Renal cortical epithelial cell (primary cell): ENCODE results near the gene ZCWPW1. TPM values are rescaled to one million over a fixed set of nuclear protein-coding genes. Genes with fewer than 3 reads are reported as not detected.
"Not testable (repeated sequence)": the region's sequence is repeated elsewhere in the genome, so short reads cannot be mapped to it uniquely, and the experiment has no call there.

ENCODE experiments used
- DNase-seq: peaks from one replicate; pipeline ENCODE4 v3.0.0-alpha.2; 2011; ENCODE audit warnings: low read depth
- total RNA-seq: library from RNA; depleted of rRNA; stranded (reverse); fragments of >200 nt; gene quantifications from 2 replicates; pipeline ENCODE4 v1.2.3, GENCODE V29; 2014

Gene ZCWPW1
- total RNA-seq, 1 donor from 2014 or later, result 2.8 TPM

DNA sequence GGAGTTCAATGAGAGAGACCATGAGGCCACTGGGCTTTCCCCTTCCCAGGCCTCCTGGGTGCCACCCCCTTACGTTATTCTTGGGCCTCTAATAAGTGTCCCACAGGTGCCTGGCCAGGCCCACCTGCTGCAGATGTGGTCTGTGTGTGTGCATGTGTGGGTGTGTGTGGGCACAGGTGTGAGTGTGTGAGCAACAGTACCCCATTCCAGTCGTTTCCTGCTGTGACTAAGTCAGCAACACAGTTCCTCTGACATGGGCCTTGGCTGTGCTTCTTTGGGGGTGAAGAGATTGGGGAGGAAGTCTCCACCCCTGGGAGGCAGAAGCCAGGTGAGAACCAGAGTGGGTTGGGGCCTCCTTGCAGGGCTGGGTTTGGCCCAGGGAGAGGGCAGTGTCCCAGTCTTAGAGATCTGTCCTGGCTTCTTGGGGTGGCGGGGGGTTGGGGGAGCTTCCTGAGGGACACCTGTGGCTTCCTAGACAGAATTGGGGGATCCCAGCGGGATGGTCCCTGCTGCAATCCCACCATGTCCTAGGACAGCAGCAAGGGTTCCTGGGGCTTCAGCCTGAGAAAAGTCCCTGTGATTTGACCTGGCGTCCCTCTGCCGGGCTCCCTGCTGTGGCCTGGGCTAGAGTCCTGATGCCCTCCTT is 74.7 kb downstream of the ZCWPW1 start:
- DNase-seq, result no peak

DNA sequence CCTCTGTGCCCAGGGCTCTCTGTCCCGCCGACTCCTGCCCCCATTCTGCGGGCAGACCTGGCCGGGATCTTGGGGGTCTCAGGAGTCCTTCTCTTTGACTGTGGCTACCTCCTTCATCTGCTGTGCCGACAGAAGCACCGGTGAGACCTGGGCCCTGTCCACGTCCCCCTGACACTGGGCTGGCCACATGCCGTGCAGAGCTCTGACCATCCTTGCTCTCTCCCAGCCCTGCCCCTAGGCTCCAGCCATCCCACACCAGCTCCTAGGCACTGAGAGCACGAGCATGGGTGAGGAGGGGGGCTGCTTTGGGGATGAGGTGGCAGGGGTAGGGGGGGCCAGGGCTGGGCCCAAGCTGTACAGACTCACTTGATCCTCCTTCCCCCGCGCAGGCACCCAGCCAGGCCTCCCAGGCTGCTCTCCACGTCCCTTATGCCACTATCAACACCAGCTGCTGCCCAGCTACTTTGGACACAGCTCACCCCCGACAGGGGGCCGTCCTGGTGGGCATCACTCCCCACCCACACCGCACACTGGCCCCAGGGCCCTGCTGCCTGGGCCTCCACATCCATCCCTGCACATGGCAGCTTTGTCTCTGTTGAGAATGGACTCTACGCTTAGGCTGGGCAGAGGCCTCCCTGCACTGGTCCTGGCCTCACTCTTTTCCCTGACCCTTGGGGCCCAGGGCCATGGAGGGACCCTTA is 75.4 kb downstream of the ZCWPW1 start:
- DNase-seq, result no peak

DNA sequence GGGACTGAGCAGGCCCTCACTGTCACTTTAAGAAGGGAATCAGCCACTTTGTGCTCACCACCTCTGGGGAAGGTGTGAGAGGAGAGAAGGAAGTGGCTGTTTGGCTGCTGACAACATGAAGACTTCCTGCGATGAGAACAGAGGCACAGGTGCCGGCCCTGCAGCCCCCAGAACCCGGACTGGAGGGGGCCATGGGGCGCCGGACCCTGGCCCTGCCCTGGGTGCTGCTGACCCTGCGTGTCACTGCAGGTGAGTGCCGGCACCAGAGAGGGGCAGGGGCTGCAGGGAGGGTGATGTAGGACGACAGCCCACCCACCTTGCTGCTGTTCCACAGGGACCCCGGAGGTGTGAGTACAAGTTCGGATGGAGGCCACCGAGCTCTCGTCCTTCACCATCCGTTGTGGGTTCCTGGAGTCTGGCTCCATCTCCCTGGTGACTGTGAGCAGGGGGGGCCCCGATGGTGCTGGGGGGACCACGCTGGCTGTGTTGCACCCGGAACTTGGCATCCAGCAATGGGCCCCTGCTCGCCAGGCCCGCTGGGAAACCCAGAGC is 76.2 kb downstream of the ZCWPW1 start:
- not testable (repeated sequence) for DNase-seq

DNA sequence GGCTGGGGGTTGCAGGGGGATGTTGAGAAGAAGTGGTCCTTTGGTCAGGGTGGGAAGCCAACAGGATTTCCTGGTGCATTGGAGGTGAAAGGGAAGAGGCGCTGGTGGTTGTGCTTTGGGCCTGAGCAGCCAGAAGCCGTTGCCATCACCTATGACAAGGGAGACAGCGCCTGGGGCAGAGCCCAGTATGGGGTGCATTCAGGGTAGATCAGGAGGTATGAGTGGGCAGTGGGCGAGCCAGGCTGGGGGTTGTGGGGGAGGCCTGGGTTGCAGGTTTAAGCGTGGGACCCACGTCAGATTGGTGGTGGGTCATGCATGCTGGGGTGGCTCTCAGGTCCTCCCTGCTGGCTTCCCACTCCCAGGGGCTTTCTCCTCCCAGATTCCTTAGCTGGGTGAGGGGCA is 76.8 kb downstream of the ZCWPW1 start:
- DNase-seq, result no peak

Other genes starting within 250 kb of the ZCWPW1 start
- not detected in 2 replicates for gene PVRIG, start 208.8 kb downstream of the ZCWPW1 start, total RNA-seq
- 0.05 TPM in 1 of 2 replicates, not detected in the other for gene SPDYE3, start 121.0 kb downstream of the ZCWPW1 start, total RNA-seq
- gene PILRB, start 70.6 kb downstream of the ZCWPW1 start, total RNA-seq, result 7.1 and 17.6 TPM in 2 replicates
- gene PILRA, start 55.2 kb downstream of the ZCWPW1 start, total RNA-seq, result 0.35 and 2.0 TPM in 2 replicates
- gene MEPCE, start 1.1 kb upstream of the ZCWPW1 start, total RNA-seq, result 18.2 and 28.2 TPM in 2 replicates
- gene PPP1R35, start 7.8 kb upstream of the ZCWPW1 start, total RNA-seq, result 13.1 and 29.7 TPM in 2 replicates
- not detected in 2 replicates for gene SPACDR, start 35.6 kb upstream of the ZCWPW1 start, total RNA-seq
- 14.6 and 25.2 TPM in 2 replicates for gene TSC22D4, start 50.5 kb upstream of the ZCWPW1 start, total RNA-seq
- gene NYAP1, start 55.2 kb upstream of the ZCWPW1 start, total RNA-seq, result 0.20 TPM in 1 of 2 replicates, not detected in the other
- gene AGFG2, start 110.5 kb upstream of the ZCWPW1 start, total RNA-seq, result 4.2 and 8.2 TPM in 2 replicates
- gene SAP25, start 145.2 kb upstream of the ZCWPW1 start, total RNA-seq, result not detected in 2 replicates
- 5.0 and 10.6 TPM in 2 replicates for gene LRCH4, start 157.4 kb upstream of the ZCWPW1 start, total RNA-seq
- gene FBXO24, start 157.6 kb upstream of the ZCWPW1 start, total RNA-seq, result 0.35 TPM in 1 of 2 replicates, not detected in the other
- gene PCOLCE, start 173.7 kb upstream of the ZCWPW1 start, total RNA-seq, result 1.9 and 2.3 TPM in 2 replicates
- gene MOSPD3, start 183.8 kb upstream of the ZCWPW1 start, total RNA-seq, result 10.2 and 12.9 TPM in 2 replicates
- 0.35 and 1.0 TPM in 2 replicates for gene TFR2, start 212.8 kb upstream of the ZCWPW1 start, total RNA-seq
- gene ACTL6B, start 227.7 kb upstream of the ZCWPW1 start, total RNA-seq, result not detected in 2 replicates
- gene GNB2, start 245.0 kb upstream of the ZCWPW1 start, total RNA-seq, result 120 and 162 TPM in 2 replicates